HG03342 (cell line): ENCODE data around the gene LRRC49.
"Not testable (repeated sequence)": the region's sequence is repeated elsewhere in the genome, so short reads cannot be mapped to it uniquely, and the experiment has no call there.

Experiments used
- ATAC-seq: cut with Tn5 transposase; IDR thresholded peaks from one replicate; pipeline ENCODE4 v1.9.1; 2021; ENCODE audit warnings: mild to moderate bottlenecking, moderate library complexity; ENCODE audit not compliant: unreplicated experiment

LRRC49 gene

GRCh38 chr15:70892002-70892911 is at the start of gene LRRC49, which contains the start of gene THAP10:
Gene LRRC49, plus strand, starts transcription at chr15:70892826. Its CDS starts 69 bp downstream, at chr15:70892895.
Gene THAP10, minus strand, starts transcription at chr15:70892433. Its CDS starts 161 bp downstream, at chr15:70892272.
- peak; percentile 80 for ATAC-seq

- ATAC-seq: no peak
Observed at GRCh38 chr15:70845602-70846360, 46.8 kb upstream of the LRRC49 start.

- no peak for ATAC-seq
Observed at GRCh38 chr15:70851889-70852288, 40.7 kb upstream of the LRRC49 start.

GRCh38 chr15:70852501-70853317 is 39.9 kb upstream of the LRRC49 start:
- ATAC-seq: no peak

GRCh38 chr15:70853318-70853972 is 39.2 kb upstream of the LRRC49 start:
- no peak for ATAC-seq

- ATAC-seq: no peak
Observed at GRCh38 chr15:70853973-70854665, 38.5 kb upstream of the LRRC49 start, which contains the start of gene LARP6. Gene LARP6, minus strand, starts transcription at chr15:70854157. Its CDS starts 69 bp downstream, at chr15:70854088.

- ATAC-seq: no peak
Observed at GRCh38 chr15:70854666-70854976, 38.0 kb upstream of the LRRC49 start.

- no peak for ATAC-seq
Observed at GRCh38 chr15:70855764-70856163, 36.9 kb upstream of the LRRC49 start.

GRCh38 chr15:70856177-70856883 is 36.3 kb upstream of the LRRC49 start:
- no peak for ATAC-seq

GRCh38 chr15:70856884-70857561 is 35.6 kb upstream of the LRRC49 start:
- ATAC-seq: no peak

- no peak for ATAC-seq
Observed at GRCh38 chr15:70857562-70858285, 34.9 kb upstream of the LRRC49 start.

- not testable (repeated sequence) for ATAC-seq
Observed at GRCh38 chr15:70858614-70859321, 33.9 kb upstream of the LRRC49 start.

GRCh38 chr15:70859322-70859908 is 33.2 kb upstream of the LRRC49 start:
- no peak for ATAC-seq

GRCh38 chr15:70859998-70860397 is 32.6 kb upstream of the LRRC49 start:
- no peak for ATAC-seq

- no peak for ATAC-seq
Observed at GRCh38 chr15:70863450-70864218, 29.0 kb upstream of the LRRC49 start.

GRCh38 chr15:70866982-70867641 is 25.5 kb upstream of the LRRC49 start:
- no peak for ATAC-seq
